GM19240 (cell line): ENCODE data around the gene ADGRB3.

Experiments used
- DNase-seq: peaks from one replicate; pipeline ENCODE4 v3.0.0; 2011; ENCODE audit warnings: low spot score; ENCODE audit not compliant: insufficient read length

The ADGRB3 gene

GRCh38 chr6:69314001-69314400 lies 678.9 kb downstream of the ADGRB3 start:
- no peak for DNase-seq

- DNase-seq: no peak
These were observed 679.4 kb downstream of the ADGRB3 start for GRCh38 chr6:69314531-69314930.

DNA sequence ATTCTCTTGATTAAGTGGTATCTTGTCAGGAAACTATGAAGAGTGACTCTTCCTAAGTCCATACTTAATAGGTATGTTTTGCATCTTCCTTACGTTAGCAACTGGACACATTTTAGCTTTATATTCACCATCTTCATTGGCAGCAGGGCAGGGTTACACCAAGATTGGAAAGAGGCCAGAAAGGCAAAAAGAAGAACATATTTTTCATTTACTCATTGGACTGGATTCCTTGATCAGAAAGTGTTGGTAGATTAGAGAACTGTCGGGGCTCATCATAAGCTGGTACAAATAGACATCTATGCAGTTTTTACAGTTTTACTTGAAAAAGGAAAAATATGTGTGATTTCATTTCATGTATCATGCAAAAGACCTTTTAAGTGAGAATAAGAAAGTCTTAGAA lies 696.8 kb downstream of the ADGRB3 start:
- no peak for DNase-seq

- no peak for DNase-seq
These were observed 702.2 kb downstream of the ADGRB3 start for GRCh38 chr6:69337311-69337710.

DNA sequence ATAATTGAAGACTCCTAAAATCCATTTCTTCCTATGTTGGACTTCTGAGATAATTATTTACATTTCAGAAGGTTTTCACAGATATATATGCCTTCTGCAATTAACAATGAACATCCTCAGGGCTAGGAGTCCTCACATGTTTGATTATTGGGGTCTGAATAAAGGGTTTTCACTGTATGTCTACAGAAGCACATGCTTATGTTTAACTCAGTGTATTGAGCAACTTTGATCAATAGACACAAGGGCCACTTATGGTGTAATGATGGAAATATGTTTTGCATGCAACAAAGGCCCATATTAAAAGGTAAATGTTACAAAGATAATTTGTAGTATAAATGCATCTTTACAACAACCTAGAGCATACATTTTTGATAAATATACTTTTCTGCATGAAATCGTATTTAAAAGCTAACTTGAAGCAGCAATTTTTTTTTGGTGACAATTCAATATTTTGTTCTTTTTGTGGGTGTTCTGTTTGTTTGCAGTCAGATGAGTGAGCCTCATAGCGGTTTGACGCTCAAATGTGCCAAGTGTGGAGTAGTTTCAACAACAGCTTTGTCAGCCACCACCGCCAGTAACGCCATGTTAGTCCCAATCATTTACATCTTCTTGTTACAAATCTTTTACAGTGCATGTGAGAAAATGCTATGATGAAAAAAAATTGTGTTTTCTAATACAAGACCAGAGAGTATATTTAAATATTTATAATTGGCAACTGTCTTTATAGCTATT lies 703.5 kb downstream of the ADGRB3 start:
- no peak for DNase-seq

- no peak for DNase-seq
These were observed 704.1 kb downstream of the ADGRB3 start for GRCh38 chr6:69339163-69339550.

DNA sequence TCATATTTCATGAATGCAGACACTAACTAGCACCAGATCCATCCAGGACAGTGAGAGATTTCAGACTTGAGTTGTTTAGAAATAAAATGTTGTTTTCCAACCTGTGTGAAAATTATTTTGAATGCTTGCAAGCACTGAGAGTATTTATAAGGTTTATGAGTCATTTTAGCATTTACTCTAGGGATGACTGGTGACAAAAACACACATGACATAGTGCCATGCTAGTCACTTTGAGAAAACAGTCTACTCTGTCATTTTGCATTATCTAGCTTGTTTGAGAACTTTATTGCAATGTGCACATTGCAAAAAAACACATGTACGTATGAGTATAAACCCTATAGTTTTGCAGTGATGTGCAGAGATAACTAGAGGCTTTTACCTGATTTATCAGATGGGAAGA lies 705.1 kb downstream of the ADGRB3 start:
- DNase-seq: no peak

- no peak for DNase-seq
These were observed 708.8 kb downstream of the ADGRB3 start for GRCh38 chr6:69343851-69344250.

DNA sequence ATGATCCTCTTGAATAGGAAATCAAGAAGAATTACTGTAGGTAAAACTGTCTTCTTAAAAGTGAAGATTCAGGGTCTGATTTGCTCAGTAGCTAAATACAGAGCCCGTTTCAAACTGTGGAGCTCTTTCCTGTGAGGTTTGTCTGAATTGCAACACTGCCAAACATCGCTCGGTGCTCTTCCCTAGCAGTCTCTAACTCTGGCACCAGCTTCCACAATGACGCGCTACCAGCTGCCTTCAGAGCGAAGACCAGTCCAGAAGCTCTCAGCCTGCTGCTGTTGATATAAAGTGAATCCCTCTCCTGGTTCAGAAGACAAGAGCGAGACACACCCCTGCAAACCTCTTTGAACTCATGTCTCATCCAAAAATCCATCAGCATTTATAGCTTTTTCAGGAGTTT lies 714.7 kb downstream of the ADGRB3 start:
- DNase-seq: no peak

- no peak for DNase-seq
These were observed 727.1 kb downstream of the ADGRB3 start for GRCh38 chr6:69362209-69362608.

- no peak for DNase-seq
These were observed 731.7 kb downstream of the ADGRB3 start for GRCh38 chr6:69366831-69367230.

GRCh38 chr6:69368613-69369012 lies 733.5 kb downstream of the ADGRB3 start:
- no peak for DNase-seq

- no peak for DNase-seq
These were observed 735.7 kb downstream of the ADGRB3 start for GRCh38 chr6:69370763-69371162.

GRCh38 chr6:69378326-69378725 lies 743.2 kb downstream of the ADGRB3 start:
- DNase-seq: no peak

GRCh38 chr6:69379518-69379917 lies 744.4 kb downstream of the ADGRB3 start:
- DNase-seq: no peak

DNA sequence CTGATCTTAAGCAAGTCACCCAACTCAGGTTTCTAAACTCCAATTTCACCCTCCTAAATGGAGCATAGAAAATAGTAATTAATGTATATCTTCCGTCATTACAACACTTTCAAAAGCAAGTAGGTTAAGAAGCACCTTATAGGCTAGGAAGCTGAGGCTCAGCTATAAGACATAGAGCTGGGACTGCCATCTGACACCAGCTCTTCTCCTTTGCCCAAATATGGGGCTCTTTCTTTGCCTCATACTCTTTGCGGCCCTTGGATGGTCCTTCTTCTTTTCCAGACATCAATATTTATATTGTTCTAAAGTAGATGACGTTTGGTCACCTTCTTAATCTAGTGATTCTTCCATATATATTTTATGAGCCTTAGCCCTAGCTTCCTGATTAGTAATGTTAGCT lies 748.5 kb downstream of the ADGRB3 start:
- DNase-seq: no peak

DNA sequence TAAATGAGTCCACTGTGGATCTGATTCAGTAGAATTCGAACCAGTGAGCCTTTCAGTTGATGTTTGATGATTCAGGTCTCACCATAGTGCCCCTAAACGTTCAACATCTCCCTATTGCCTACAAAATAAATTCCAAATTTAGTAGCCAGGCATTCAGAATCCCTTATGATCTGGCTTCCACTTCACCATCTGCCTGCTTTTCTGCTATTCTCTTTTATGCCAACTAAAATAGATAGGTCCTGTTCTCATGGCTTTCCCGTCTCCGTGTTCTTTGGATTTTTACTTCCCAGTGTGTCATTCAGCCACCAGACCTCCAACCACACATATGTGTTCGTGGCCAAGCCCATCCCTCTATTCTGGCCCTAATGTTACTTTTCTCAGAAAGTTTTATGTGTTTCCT lies 751.3 kb downstream of the ADGRB3 start:
- no peak for DNase-seq

GRCh38 chr6:69390125-69390524 lies 755.0 kb downstream of the ADGRB3 start:
- DNase-seq: no peak

DNA sequence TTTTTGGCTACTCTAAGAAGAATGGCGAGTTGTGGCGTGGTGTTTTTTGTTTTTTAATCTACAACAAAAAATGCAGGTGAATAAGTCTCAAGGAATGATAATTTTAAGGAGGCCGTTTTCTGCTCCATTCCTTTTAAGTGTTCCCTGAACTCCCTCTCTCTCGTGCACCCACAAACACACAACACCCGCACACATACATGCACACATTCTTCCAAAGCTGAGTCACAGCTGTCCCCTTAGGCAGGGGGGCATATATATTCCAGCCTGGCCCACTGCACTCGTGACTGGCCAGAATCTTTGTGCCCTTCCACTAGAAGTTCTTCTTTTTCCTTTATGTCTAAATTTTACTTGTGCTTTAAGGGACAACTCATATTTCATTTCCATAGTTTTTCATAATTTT lies 756.0 kb downstream of the ADGRB3 start:
- no peak for DNase-seq

DNA sequence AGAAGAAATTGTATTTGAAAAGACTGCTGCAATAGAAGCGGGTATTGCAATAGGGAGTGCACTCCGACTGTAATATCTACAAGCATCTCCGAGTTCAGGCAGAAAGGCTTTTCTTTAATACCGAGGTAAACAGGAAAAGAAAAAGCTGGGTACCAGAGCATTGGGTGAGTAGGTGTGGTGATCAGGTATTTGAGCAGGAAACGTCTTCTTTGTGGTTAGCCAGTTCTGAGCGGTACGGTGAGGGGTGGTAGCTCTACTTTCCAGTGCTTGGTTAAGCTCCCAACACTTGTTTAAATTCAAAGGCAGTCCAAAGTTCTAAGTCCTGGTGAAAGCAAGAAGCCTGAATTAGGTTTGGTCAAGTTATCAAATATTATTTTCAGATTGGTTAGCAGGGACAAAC lies 757.7 kb downstream of the ADGRB3 start:
- no peak for DNase-seq

DNA sequence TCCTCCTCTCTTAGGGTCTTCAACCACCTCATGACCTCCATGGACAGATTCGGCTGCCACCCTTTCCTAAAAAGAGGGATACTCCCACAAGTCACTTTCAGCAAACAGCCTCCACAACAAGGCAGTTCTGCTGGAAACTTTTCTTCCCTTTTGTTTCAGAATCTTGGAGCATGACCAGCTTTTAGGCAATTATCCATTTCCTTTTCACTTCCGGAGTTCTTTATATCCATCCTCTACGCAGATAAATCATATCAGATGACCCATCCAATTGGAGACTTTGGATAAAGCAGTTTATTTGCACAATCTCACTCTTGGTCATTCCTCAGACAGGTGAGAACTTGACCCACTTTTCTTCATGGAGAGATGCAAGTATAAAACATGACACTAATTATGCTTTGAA lies 763.2 kb downstream of the ADGRB3 start:
- DNase-seq: no peak

GRCh38 chr6:69398729-69399128 lies 763.6 kb downstream of the ADGRB3 start:
- no peak for DNase-seq

DNA sequence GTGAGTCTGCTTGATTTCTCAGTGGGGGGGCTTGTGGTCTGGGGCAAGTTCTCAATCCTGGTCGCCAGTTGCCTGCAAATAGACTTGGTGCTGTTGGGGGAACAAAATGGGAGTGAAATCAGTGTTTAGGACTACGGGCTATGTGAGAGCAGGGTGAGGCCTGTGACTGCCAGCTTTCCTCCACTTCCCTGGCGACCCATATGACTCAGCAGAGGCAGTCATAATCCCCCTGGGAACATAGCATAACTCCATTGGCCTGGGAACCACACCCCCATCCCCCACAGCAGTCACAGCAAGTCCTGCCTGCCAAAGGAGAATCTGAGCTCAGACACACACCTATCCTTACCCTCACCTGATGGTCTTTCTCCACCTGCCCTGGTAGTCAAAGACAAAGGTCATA lies 773.8 kb downstream of the ADGRB3 start:
- no peak for DNase-seq

DNA sequence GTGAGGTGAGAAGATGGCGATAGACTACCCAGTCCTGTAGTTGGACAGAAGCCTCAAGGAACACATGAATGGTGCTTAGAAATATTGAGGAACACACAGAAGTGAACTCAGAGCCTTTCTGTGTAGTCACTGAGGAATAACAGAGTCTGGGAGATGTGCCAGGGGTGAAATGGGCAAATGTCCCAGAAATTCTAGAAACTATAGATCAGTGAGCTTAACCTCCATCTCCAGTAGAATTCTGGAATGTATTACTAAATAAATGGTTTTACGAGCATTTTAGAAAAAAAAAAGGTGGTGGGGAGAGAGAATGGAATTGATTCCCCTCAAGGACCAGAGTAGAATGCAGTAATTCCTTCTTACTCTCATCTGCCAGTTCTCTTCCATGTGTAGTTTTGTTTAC lies 781.7 kb downstream of the ADGRB3 start:
- no peak for DNase-seq
